Pancreas (tissue), 10 donors: ENCODE data around the gene FLT3LG. TPM values are rescaled to one million over a fixed set of nuclear protein-coding genes. Genes with fewer than 3 reads are reported as not detected.

Source experiments
- ATAC-seq, 4 donors: fragments of 200-7000 bp; cut with Tn5 transposase; one replicate each; pipeline versions ENCODE4 v1.8.0 to v1.9.1; 2020; ENCODE audit warnings: mild to moderate bottlenecking in 4 of 4, moderate library complexity in 4 of 4
- DNase-seq, 6 donors: peaks; one replicate each; pipeline ENCODE4 v3.0.0-alpha.2; 2020
- FAIRE-seq: peaks from 2 replicates; lab custom pipeline; 2012; peaks lifted over from hg19 to GRCh38; lab: Jason Lieb, UNC
- H3K27ac ChIP-seq, 4 donors: fragments of 200-600 bp; sonication (generic); 1 replicate in 3 of 4; 2 replicates in 1 of 4; pipeline versions ENCODE4 v1.5.0 to v1.8.0; 2020
- H3K27me3 ChIP-seq, 4 donors: fragments of 200-600 bp; one replicate each; pipeline ENCODE4 v1.8.0; 2021
- H3K36me3 ChIP-seq, 3 donors: fragments of 200-600 bp; sonication (generic) in 1 of 3; one replicate each; pipeline versions ENCODE4 v1.5.0 to v1.8.0; 2020 to 2021
- H3K4me1 ChIP-seq, 3 donors: fragments of 200-600 bp; one replicate each; pipeline ENCODE4 v1.8.0; 2021
- H3K4me3 ChIP-seq, 4 donors: fragments of 200-600 bp; sonication (generic) in 2 of 4; one replicate each; pipeline versions ENCODE4 v1.5.0 to v1.8.0; 2020 to 2021
- H3K9me3 ChIP-seq, 4 donors: fragments of 200-600 bp; one replicate each; pipeline ENCODE4 v1.8.0; 2021
- CTCF ChIP-seq, 4 donors: fragments of 200-600 bp; sonication (generic) in 3 of 4; IDR thresholded peaks; one replicate each; pipeline versions ENCODE4 v1.5.0 to v1.8.0; 2021; ENCODE audit warnings: antibody characterized with exemption in 4 of 4
- WGBS, 2 donors: extraction: QIAGEN DNeasy Blood & Tissue Kit; methylation state at CpG; one replicate each; pipeline ENCODE4 v1.1.7; 2013; 5-methylcytosine and 5-hydroxymethylcytosine counted together
- intact Hi-C, 3 donors: fragments of 100-400 bp; cut with DNase I; formaldehyde crosslinking; loops; one replicate each; pipeline versions ENCODE4 v1.11.1 to v1.14.2; 2022
- polyA plus RNA-seq, 2 donors: library from polyadenylated mRNA; stranded (reverse); fragments of 200-250 nt; gene quantifications; one replicate each; pipeline ENCODE4 v1.2.3, GENCODE V29; 2013
- total RNA-seq, 6 donors: library from RNA; stranded (reverse); fragmentation: NEBNext Ultra II Directional in 4 of 6; extraction: Animal tissue kit (Norgen Biotek cat#: 25700) in 4 of 6; gene quantifications; one replicate each; pipeline versions ENCODE4 v1.2.1 to v1.2.4, GENCODE V29; 2021 to 2023
- donor health status: healthy with polysubstance abuse.
- donor health status: DM: no; HTN: no; CAD: no; lungs with moderate emphysema.
- donor health status: DM: no; HTN: no; CAD: no.
- donor health status: control.
- donor health status: control.
- donor health status: Bipolar disorder and iron deficiency.
- donor health status: DM: yes; HTN: yes; CAD: no.
- donor health status: DM: no; HTN: no; CAD: no.
- donor health status: DM: no; HTN: no; CAD: no.
- donor health status: DM: yes; HTN: yes; CAD: no.

Gene FLT3LG
- total and polyA plus RNA-seq, 8 donors = 0.79 to 8.4 (median 2.7) TPM

GRCh38 chr19:49465371-49465770 lies 8.6 kb upstream of the FLT3LG start:
- H3K36me3 ChIP-seq = peaks cover 0 to 2% (median 0%) of the 10 kb centered on the region in 3 donors
- FAIRE-seq (no peak), DNase-seq (no peak), ATAC-seq (no peak)
- no peaks in the 10 kb centered on the region for H3K27me3 ChIP-seq
- no peak overlapping the region for H3K27ac ChIP-seq
- H3K9me3 ChIP-seq = no peaks in the 10 kb centered on the region
- WGBS, 2 donors = 96 to 97% methylated on average over 3 of the region's 3 CpGs
- H3K4me1 ChIP-seq = no peaks in the 10 kb centered on the region
- intact Hi-C loops = no loop called here
- no peak for TF ChIP-seq CTCF (IDR thresholded peaks at IDR 0.05)
- H3K4me3 ChIP-seq = no peak overlapping the region

- Histone ChIP-seq H3K27me3 (no peaks in the 10 kb centered on the region), H3K9me3 (no peaks in the 10 kb centered on the region), H3K4me3 (no peak overlapping the region), H3K36me3 (no peaks in the 10 kb centered on the region), H3K27ac (no peak overlapping the region), H3K4me1 (no peaks in the 10 kb centered on the region)
- ATAC-seq = peak in 1 of 4 donors; percentile 31
- no peak for TF ChIP-seq CTCF (IDR thresholded peaks at IDR 0.05)
- WGBS, 2 donors = 92% methylated on average over 19 of the region's 19 CpGs
- no peak for FAIRE-seq
- no peak for DNase-seq
- intact Hi-C loops = no loop called here
Observed at GRCh38 chr19:49468199-49468598, 5.8 kb upstream of the FLT3LG start.

GRCh38 chr19:49468746-49469447 lies 5.1 kb upstream of the FLT3LG start:
- intact Hi-C loops = no loop called here
- FAIRE-seq = no peak
- TF ChIP-seq CTCF (IDR thresholded peaks at IDR 0.05) = no peak
- H3K27me3 ChIP-seq = no peaks in the 10 kb centered on the region
- 79 to 81% methylated on average over 15 of the region's 15 CpGs for WGBS, 2 donors
- H3K27ac ChIP-seq = no peak overlapping the region
- no peaks in the 10 kb centered on the region for H3K9me3 ChIP-seq
- no peak overlapping the region for H3K4me3 ChIP-seq
- ATAC-seq = peak in 3 of 4 donors; percentile 5 to 43 (median 11)
- H3K4me1 ChIP-seq = peaks cover 0 to 4% (median 0%) of the 10 kb centered on the region in 3 donors
- DNase-seq = no peak
- H3K36me3 ChIP-seq = no peaks in the 10 kb centered on the region

- no peak overlapping the region for H3K27ac ChIP-seq
- 92 to 95% methylated on average over 21 to 25 of the region's 25 CpGs for WGBS, 2 donors
- no peak for ATAC-seq
Observed at GRCh38 chr19:49469828-49470614, 4.0 kb upstream of the FLT3LG start.

More at GRCh38 chr19:49469828-49470614, 4.0 kb upstream of the FLT3LG start:
- Histone ChIP-seq H3K4me1 (peaks cover 0 to 4% (median 0%) of the 10 kb centered on the region in 3 donors), H3K36me3 (no peaks in the 10 kb centered on the region), H3K4me3 (no peak overlapping the region), H3K27me3 (no peaks in the 10 kb centered on the region), H3K9me3 (no peaks in the 10 kb centered on the region)
- intact Hi-C loops = no loop called here
- no peak for TF ChIP-seq CTCF (IDR thresholded peaks at IDR 0.05)
- DNase-seq (no peak), FAIRE-seq (no peak)
